HG03520 (cell line): ENCODE data around the gene RNF212.

Experiments used
- ATAC-seq: cut with Tn5 transposase; IDR thresholded peaks from one replicate; pipeline ENCODE4 v1.9.1; 2021; ENCODE audit warnings: mild to moderate bottlenecking, moderate library complexity; ENCODE audit not compliant: unreplicated experiment

Gene RNF212

DNA sequence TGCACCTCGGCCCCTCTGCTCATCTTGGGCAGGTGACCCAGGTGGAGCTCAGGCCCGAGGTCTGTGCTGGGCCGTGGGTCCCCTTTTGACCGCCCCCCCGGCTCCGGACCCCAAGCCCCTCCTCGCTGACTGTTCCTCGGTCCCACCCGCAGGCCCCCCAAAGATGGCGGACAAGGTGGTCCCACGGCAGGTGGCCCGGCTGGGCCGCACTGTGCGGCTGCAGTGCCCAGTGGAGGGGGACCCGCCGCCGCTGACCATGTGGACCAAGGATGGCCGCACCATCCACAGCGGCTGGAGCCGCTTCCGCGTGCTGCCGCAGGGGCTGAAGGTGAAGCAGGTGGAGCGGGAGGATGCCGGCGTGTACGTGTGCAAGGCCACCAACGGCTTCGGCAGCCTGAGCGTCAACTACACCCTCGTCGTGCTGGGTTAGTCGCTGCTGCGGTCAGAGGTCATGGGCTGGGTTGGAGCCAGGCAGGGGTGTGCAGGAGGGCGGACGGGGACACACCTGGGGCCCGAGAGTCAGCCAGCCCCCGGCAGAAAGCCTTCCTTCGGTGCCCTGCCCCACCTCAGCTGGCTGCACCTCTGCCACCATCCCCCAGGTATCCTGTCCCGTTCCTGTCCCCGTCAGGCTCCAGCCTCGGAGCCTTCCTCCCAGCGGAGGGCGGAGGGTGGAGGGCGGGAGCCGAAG lies 91.2 kb downstream of the RNF212 start:
- ATAC-seq = no peak
